NOMO-1 treated with dmso at 0.1 percent for 144 hours (cell line): Measurements from ENCODE around the gene CCDC191.
A peak's percentile ranks its signal among the peaks of the same experiment; 100 is the strongest.

ENCODE experiments used
- DNase-seq: peaks from one replicate; lab custom pipeline; 2025; ENCODE audit not compliant: unreplicated experiment; lab: John Stamatoyannopoulos, UW

The CCDC191 gene

DNA sequence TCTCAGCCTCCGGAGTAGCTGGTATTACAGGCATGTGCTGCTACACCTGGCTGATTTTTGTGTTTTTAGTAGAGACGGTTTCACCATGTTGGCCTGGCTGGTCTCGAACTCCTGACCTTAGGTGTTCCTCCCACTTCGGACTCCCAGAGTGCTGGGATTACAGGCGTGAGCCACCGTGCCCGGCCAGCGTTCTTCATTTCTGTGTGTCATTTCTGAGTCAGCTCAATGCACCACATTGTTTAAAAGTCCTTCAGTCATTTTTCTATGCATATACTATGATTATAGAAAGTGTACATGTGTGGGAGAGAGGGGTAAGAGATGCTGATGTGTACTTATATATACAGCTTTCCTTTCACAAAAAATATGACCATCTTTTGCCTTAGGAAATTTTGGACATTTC is 2.3 kb upstream of the CCDC191 start:
- no peak for DNase-seq

DNA sequence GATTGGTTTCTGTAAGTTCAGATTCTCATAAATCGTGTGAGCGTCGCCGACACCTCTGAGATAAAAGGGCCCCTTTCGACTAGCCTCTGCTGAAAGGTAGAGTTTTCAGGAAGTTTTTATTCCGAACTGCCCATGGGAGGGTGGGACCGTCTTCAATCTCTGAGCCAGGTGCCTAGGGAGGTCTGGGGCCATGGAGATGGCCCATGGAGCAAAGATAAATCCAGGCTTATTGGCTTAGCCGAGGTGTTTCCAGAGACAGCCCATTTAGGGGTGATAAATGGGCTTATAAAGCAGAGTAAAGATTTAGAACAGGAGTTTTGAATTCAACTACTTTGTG is 653 bp upstream of the CCDC191 start:
- no peak for DNase-seq

DNA sequence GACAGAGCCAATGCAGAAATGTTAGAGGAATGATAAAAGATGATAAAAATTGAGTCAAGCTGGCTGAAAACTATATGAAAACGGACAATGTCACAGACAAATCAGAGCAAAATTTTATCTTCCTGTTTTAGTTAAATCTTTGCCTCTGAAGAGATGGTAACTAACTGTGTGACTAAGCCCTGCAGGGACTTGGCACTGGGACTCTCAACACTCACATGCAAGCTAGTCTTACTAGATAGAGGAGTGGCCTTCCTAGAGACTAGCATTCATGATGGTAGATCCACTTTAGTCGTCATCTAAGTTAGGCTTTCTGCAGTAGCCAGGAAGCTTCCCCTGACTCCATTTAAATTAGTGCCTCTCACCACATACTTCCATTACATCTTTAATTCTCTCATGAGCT is 4.1 kb downstream of the CCDC191 start:
- DNase-seq: no peak

DNA sequence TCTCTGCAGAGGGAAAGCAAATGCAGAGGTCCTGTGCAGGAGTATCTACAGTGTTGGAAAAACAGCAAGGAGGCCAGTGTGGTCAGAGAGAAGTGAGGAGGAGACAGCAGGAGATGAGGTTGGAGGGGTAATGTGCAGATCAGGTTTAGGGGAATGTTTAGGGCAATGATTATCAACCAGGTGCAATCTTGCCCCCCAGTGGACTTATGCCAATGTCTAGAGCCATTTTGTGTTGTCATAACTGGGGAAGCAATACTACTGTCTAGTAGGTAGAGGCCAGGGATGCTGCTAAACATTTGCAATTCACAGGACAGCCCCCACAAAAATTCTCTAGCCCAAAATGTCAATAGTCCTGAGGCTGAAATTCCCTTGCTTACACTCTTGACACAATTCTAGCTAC is 13.1 kb downstream of the CCDC191 start:
- DNase-seq: no peak

DNA sequence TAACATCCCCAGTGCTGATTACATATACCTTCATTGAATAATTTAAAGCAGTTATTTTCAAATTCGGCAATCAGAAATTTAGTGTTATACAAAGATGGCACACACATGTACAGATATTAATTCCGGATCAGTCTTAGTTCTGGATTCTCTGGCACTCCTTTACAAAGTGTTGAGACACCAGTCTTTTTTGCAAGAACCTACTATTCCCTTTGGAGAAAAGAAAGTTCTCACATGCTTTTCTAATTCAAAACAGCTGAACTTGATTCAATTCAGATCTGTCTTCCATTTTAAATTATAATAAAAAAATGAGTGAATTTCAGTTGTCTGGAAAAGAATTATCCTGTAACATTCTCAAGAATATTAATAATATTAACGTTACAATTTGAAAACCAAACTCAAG is 20.4 kb downstream of the CCDC191 start:
- no peak for DNase-seq

DNA sequence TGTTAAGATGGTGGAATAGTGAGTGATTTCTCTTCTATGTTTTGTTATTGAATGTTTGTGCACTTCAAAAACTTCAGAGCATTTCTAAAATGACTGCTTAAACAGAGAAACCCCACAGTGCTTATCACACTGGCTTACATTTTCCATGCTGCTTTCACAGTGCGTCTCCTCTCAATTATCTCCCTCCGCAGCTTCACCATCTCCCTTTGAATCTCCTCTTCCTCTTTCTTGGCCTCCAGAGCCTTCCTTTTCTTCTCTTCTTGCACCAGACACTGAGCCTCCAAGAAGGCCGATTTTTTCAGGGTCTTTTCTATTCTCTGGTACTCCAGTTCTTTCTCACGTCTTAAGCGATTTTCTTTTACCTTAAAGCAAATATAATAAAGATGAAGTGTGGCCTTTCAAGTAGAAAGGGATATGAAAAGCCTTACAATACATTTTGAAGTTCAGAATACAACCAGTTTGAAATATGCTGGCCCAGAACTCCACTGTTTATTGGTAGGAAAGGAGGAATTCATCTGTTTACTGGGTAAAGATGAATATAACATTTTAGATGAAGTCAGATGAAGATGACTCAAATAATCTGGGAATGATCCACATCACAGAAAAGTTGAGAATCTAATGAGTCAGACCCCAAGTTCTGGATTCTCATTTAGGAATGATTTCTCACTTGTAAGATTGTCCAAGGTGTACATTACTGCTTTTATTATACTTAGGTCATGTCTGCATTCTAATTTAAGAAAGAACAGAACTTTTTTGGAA is 21.4 kb downstream of the CCDC191 start:
- no peak for DNase-seq

DNA sequence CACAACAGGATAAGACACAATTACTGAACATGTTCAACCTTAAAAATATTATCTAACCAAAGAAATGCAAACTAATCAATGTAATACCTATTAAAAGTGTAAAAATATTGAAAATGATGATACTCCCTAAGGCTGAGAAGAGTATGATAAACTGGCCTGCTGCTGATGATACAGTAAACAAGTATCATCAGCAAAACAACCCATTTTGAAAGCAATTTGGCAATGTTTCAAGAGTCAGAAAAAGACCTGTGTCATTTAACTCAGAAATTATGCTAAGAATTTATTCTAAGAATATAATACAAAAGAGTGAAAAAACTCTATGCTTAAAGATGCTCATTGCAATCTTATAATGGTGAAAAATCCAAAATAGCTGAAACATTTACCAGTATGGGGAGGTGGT is 22.1 kb downstream of the CCDC191 start:
- DNase-seq: no peak

DNA sequence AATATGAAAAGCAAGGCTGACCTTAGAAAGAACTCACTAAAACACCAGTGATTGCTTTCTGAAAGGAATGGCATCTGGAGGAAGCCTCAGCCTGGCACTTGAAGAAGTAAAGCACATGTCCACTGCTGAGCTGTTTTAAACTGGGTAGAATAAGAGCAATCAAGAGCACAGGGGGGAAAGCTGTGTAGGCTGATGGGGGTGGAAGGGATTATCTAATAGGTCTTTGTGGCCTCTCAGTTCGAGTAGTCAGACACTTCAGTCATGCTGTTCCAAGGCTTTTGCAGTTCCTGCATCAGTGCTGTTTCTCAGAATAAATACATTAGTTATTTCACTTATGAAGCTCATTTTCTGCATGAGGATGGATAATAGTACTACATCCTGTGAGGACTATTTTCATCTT is 22.6 kb downstream of the CCDC191 start:
- no peak for DNase-seq

DNA sequence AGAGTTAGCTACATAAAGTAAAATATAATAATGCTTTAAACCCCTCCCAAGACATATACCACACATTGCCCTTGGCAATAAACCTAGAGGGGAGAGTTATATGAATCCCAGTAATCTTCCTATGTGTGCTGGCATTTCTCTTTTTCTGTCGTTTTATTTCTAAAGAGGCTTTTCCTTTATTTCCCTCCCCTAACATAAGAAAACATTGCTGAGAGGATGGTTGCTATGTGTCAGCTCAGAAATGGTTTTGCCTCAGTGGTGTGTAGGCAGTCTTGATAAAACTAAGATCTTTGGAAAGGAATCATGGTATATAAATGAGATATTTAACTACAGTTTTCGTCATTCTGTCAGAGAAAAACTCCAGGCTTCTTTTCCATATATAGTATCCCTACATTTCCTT is 30.0 kb downstream of the CCDC191 start:
- DNase-seq: no peak

DNA sequence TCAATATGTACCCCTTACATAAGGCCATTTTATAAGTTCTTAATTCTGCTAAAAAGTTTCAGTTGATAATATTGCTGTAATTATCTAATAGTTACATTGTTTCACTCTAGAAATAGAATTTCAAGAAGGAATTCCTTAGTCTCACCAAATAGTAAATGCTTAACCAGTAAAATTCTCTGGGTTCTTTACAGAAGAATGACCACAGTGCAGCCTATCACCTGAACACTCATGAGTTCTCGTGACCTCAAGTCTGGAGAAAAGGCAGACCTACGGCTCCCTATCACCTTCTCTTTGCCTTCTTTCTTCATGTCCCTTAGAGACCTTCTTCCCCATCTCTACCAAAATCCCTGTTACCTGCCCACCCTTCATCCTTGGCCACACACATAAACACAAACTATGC is 30.9 kb downstream of the CCDC191 start:
- DNase-seq: no peak

DNA sequence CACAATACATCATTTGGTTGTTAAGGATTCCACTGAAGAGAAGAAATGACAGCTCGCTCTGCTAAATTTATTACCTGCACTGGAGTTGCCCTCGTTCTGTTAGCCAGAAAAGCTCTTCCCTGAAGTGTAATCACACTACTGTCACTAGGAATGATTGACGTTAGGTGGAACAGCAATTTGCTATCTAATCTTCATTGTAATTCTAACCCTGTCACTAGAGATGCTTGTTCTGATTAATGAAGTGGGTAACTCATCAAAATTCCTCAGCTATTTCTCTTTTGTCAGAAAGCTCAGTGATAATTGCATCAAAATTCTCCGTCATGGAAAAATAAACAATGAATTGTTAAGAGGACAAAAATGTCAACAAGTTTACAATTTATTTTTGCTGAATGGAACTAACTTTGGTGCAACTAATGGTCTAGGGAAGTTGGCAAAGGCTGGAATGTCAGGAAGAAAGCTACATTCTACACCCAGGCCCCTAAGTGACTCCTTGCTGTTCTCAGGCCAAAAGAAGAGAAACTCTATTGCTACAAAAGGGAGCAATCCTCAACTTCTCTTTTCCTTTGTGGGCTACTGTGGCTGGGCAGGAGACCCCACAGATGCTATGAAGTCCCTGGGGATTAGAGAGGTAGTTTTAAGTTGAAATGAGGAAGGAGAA is 34.1 kb downstream of the CCDC191 start:
- DNase-seq: no peak

DNA sequence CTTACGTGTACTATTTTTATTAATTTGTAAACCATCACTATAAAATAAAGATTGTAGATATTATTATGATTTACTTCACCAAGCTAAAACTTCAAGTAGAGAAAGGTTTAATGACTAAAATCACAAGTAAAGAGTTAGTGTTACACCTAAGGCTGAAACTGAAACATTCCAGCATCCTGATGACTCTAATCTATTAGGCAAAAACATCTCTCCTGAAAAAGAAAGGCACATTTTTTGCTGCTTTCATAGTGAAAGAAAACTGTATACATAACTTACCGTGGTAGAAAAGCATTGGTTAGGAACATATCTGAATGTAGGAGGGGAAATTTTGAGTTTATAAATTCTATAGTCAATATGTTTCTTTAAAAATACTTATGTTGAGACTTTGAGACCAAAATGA is 35.4 kb downstream of the CCDC191 start:
- DNase-seq: no peak

DNA sequence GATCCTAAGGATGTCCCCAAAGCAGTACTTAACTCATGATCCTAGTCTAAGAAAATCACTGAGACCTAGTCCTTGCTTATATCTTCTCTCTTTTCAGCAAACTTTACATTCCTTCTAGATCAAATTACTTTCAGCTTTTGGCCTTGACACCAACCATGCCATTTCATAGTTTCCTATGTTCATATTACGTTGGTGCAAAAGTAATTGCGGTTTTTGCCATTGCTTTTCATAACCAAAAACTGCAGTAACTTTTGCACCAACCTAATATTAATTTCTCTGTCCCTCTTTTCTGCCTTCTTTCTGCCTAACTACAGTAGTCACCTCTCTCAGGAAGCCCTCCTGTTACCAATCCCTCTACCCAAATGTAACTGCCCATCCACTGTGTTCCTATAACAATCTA is 36.8 kb downstream of the CCDC191 start:
- DNase-seq: no peak

DNA sequence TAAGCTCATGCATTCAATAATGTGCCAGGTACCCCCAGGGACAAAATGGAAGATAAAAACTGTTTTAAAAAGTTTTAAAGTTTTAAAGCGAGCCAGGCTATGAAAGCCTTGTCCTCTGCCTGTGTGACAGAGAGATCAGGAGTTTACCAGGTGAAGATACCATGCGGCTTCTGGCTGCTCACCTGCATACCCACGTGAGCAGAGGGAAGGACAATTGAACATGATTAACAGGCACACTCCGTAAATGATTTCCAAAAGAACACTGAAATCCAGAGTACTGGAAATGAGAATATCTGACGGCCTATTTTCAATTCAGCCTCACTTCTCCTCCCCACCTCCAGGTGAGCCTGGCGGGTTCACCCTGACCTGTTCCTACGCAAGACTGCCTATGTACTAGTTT is 42.1 kb downstream of the CCDC191 start:
- no peak for DNase-seq

DNA sequence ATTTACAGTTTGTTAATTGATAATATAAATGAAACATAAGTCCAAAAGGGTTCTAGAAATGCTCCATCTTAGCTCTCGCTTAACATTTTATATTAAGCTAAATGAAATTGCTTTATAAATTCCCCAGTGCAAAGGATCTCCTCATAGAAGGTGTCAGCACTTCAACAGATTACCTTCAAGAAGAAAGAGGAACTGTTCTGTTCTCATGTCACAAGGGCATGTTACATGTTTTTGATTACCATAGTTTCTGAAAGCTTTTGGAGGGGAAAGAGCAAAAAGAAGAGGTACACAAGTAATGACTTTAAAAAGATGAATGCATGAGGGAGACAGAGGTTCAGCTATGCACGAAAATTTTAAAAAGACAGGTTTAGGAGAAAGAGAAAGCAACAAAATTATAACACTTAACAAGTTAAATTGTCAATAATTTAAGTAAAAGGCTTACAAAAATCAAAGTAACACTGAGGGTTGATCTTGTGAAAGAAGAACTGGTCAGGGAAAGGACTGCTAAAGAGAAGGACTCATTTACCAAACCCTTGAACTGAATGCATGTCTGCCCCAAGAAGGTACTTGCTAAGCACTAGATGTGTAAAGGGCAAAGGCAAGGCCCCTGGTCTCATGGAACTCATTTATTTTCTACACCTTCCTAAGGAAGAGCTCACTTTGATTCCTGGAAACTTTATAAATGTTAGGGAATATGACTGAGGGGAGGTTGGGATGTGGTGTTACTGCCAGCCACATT is 45.1 kb downstream of the CCDC191 start:
- DNase-seq: no peak

DNA sequence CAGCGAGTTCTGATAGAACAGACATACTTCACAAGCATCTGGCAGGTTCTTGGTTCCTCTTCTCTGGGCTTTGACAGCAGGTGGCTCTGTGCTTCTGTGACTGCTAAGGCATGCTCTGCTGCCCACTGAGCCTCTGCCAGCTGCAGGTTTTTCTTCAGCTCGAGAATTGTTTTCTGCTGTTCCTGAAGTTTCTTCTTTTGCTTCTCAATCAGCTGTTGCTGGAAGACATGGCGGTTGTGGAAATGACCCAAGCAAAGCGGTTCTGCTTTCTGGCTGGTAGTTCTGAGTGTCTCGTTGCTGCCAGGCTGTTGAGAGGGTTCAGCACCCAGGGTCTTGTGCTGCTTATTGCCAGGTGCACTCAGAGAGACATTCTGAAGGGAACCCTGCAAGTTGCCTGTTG is 50.8 kb downstream of the CCDC191 start:
- DNase-seq: no peak

DNA sequence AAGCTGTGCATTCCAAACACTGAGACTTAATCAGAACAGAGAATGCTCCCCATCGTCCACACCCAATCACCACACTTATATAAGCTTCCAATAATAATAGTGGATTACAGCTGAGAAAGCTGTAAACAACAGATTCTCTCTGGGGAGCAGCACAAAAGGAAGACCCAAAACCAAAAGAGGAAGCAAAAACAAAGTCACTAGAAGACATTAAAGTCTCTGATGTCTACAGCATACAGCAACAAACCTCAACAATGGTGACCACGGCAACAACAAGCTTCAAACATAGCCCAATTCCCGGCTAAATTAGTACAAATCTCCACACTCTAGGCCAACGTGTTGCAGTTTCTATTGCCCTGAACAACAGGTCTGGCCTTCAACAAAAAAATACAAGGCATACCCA is 70.8 kb downstream of the CCDC191 start:
- peak; percentile 8 for DNase-seq

DNA sequence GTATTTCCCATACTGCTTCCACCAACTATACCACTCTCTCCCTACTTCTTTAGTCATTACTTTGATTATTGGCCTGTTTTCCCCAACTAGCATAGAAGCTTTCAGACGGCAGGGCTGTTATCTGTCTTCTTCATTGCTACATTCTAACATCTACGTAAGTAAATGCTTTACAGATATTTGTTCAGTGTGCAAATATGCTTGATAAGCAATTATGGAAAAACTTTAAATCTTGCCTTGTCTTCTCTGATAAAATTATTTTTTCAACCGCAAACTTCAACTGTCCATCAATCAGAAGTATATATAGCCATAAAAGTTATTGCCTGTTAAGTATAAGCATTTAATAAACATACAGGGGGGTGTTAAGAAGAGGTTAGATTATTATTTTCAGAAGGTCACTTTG is 72.8 kb downstream of the CCDC191 start:
- DNase-seq: no peak

DNA sequence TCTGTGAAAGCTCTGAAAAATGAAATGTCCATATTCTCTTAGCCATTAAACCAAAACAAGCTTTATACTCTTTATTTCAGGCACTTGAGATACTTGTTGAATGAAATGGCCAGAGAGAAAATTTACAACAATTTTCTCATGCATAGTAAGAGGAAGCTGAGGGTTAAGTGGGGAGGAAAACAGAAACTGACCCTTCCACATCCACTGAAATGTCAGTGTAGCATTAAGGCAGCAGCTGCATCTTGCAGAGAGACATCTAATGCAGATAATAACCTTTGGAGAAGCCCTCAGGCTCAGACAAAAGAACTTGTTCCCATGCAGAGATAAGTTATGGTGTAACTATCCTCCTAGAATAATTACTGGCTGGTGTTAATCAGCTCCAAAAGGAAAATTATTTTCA is 74.5 kb downstream of the CCDC191 start:
- DNase-seq: no peak

DNA sequence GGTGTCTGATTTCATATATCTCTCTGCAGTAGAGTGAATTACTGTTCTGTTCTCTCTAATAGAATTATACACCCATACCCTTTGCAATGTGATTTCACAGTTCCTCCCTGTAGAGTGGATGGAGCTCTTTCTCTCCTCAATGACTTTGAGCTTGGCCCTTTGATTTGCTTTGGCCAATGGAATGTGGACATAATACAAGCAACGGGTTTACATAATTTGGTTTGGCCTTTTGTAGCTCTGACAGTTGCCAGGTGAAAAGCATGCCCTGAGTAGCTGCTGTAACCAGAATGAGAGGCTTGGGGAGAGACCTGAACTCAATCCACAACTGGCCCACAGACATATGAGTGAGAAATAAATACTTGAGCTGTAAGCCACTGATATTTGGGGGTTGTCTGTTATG is 76.4 kb downstream of the CCDC191 start:
- DNase-seq: no peak

DNA sequence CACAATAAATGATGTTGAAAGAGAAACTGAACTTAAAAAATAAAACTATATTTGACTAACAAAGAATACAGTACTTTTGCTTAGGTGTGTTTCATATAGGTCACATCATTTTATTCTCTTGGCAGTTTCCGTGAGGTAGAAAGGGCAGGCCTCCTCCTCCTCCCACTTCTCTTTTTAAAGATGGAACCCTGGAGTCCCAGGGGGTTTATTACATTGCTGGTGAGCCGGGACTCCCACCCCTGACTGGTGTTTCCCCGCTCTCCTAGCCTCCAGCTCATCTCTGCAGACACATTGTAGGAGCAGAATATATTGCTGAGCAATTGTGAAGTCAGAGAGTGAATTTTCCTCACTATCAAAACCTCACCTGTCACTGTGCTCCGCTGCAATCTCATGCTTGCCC is 78.5 kb downstream of the CCDC191 start:
- DNase-seq: no peak

DNA sequence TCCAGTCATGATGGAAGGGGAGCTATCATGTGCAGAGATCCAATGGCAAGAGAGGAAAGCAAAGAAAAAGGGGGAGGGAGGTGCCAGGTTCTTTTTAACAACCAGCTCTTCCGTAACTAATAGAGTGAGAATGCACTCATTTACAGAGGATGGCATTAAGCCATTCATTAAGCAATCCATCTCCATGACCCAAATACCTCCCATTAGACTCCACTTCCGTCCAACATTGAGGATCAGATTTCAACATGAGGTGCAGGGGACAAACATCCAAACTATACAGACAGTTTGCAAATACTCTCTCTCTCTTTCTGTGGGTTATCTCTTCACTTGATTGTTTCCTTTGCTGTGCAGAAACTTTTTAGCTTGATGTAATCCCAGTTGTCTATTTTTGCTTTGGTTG is 87.3 kb downstream of the CCDC191 start:
- DNase-seq: no peak
